CD14-positive monocyte (primary cell): ENCODE data around the gene PRKACB. TPM values are rescaled to one million over a fixed set of nuclear protein-coding genes. Genes with fewer than 3 reads are reported as not detected.

ENCODE experiments used
- DNase-seq, 3 donors: peaks; one replicate each; pipeline ENCODE4 v3.0.0-alpha.2; 2011 to 2022
- H2AFZ ChIP-seq: 2 replicates; pipeline ENCODE4 v1.6.0; 2012; ENCODE audit warnings: mild to moderate bottlenecking, low read depth, low read length, inconsistent platforms; ENCODE audit not compliant: insufficient read depth, poor library complexity, severe bottlenecking
- H3K27ac ChIP-seq, 2 donors: 1 replicate in 1 of 2; 2 replicates in 1 of 2; pipeline ENCODE4 v1.5.1; 2012 to 2013; ENCODE audit warnings: low read length in 2 of 2, control low read depth in 1 of 2, inconsistent platforms in 1 of 2, low read depth in 1 of 2, mild to moderate bottlenecking in 1 of 2
- H3K27me3 ChIP-seq, 2 donors: one replicate each; pipeline versions ENCODE4 v1.6.0 to v1.6.1; 2011 to 2013; ENCODE audit warnings: low read length in 2 of 2; ENCODE audit not compliant: control insufficient read depth in 2 of 2, insufficient read depth in 2 of 2
- H3K36me3 ChIP-seq, 2 donors: replicated peaks in 1 of 2; 1 replicate in 1 of 2; 2 replicates in 1 of 2; pipeline versions ENCODE4 v1.5.1 to v1.6.1; 2012 to 2013; ENCODE audit warnings: low read length in 2 of 2, control low read depth in 1 of 2, inconsistent platforms in 1 of 2, mild to moderate bottlenecking in 1 of 2; ENCODE audit not compliant: insufficient read depth in 2 of 2, control insufficient read depth in 1 of 2
- H3K4me1 ChIP-seq, 2 donors: 1 replicate in 1 of 2; 2 replicates in 1 of 2; pipeline versions ENCODE4 v1.5.1 to v1.6.1; 2012 to 2013; ENCODE audit warnings: low read length in 2 of 2, control low read depth in 1 of 2, inconsistent platforms in 1 of 2, mild to moderate bottlenecking in 1 of 2, moderate library complexity in 1 of 2; ENCODE audit not compliant: insufficient read depth in 2 of 2, control insufficient read depth in 1 of 2
- H3K4me2 ChIP-seq: replicated peaks from 2 replicates; pipeline ENCODE3; 2012; ENCODE audit warnings: low read length, moderate library complexity, mild to moderate bottlenecking; ENCODE audit not compliant: poor library complexity, severe bottlenecking; ENCODE audit errors: extremely low read depth
- H3K4me3 ChIP-seq, 3 experiments: fragments of 200-600 bp in 1 of 3; sonication (generic) in 1 of 3; replicated peaks in 1 of 3; 1 replicate in 2 of 3; 2 replicates in 1 of 3; pipeline ENCODE4 v1.5.1; 2011 to 2013; ENCODE audit warnings: low read length in 3 of 3, mild to moderate bottlenecking in 3 of 3, control low read depth in 2 of 3, low read depth in 2 of 3, inconsistent platforms in 1 of 3, moderate library complexity in 1 of 3
- H3K79me2 ChIP-seq: 2 replicates; pipeline ENCODE4 v1.6.0; 2012; ENCODE audit warnings: mild to moderate bottlenecking, control low read depth, inconsistent platforms, low read length, moderate library complexity; ENCODE audit not compliant: insufficient read depth
- H3K9ac ChIP-seq: 2 replicates; pipeline ENCODE4 v1.6.0; 2017; ENCODE audit warnings: low read length, mild to moderate bottlenecking; ENCODE audit not compliant: insufficient read depth, poor library complexity, severe bottlenecking
- H3K9me3 ChIP-seq, 2 donors: replicated peaks in 1 of 2; 1 replicate in 1 of 2; 2 replicates in 1 of 2; pipeline versions ENCODE4 v1.5.1 to v1.6.1; 2012 to 2013; ENCODE audit warnings: low read length in 2 of 2, control low read depth in 1 of 2; ENCODE audit not compliant: control insufficient read depth in 1 of 2, insufficient read depth in 1 of 2
- H4K20me1 ChIP-seq: 2 replicates; pipeline ENCODE4 v1.6.0; 2012; ENCODE audit warnings: mild to moderate bottlenecking, low read length, control low read depth, moderate library complexity; ENCODE audit not compliant: insufficient read depth
- H3K27ac Mint-ChIP-seq, 7 donors: one replicate each; pipeline ENCODE4 v1.8.0; 2020; ENCODE audit warnings: mild to moderate bottlenecking in 7 of 7, mixed read lengths in 7 of 7, moderate library complexity in 6 of 7, inconsistent platforms in 2 of 7
- H3K27me3 Mint-ChIP-seq, 3 donors: one replicate each; pipeline ENCODE4 v1.8.0; 2021 to 2022; ENCODE audit warnings: low read depth in 3 of 3, mild to moderate bottlenecking in 3 of 3, mixed read lengths in 3 of 3, moderate library complexity in 3 of 3, inconsistent platforms in 1 of 3
- H3K36me3 Mint-ChIP-seq, 2 donors: one replicate each; pipeline ENCODE4 v1.8.0; 2020; ENCODE audit warnings: mixed read lengths in 2 of 2, inconsistent platforms in 1 of 2, mild to moderate bottlenecking in 1 of 2
- H3K4me1 Mint-ChIP-seq: one replicate; pipeline ENCODE4 v1.8.0; 2020; ENCODE audit warnings: mild to moderate bottlenecking, mixed read lengths
- H3K4me3 Mint-ChIP-seq, 2 donors: one replicate each; pipeline ENCODE4 v1.8.0; 2020; ENCODE audit warnings: mild to moderate bottlenecking in 2 of 2, mixed read lengths in 2 of 2, moderate library complexity in 1 of 2
- H3K9me3 Mint-ChIP-seq, 7 donors: one replicate each; pipeline ENCODE4 v1.8.0; 2020 to 2022; ENCODE audit warnings: mixed read lengths in 7 of 7, mild to moderate bottlenecking in 6 of 7, moderate library complexity in 6 of 7, inconsistent platforms in 2 of 7
- WGBS: methylation state at CpG from one replicate; pipeline ENCODE4 v1.1.5; 2013; ENCODE audit warnings: missing lambda C conversion rate; ENCODE audit not compliant: insufficient coverage; 5-methylcytosine and 5-hydroxymethylcytosine counted together
- intact Hi-C, 2 donors: fragments of 100-400 bp; cut with micrococcal nuclease; formaldehyde crosslinking; loops; one replicate each; pipeline versions ENCODE4 v1.15.0 to v1.15.1; 2023
- polyA plus RNA-seq, 3 donors: library from polyadenylated mRNA; depleted of rRNA in 1 of 3; unstranded in 2 of 3; stranded (reverse) in 1 of 3; fragments of 300-500 nt in 2 of 3; fragments of >200 nt in 1 of 3; fragmentation: Illumina TruSeq in 2 of 3; gene quantifications; 1 replicate in 2 of 3; 2 replicates in 1 of 3; pipeline ENCODE4 v1.2.3, GENCODE V29; 2012 to 2021
- TF ChIP-seq, protein P1 (sequence below): fragments of 200-600 bp; IDR thresholded peaks from one replicate; pipeline ENCODE4 v1.8.0; 2022; ENCODE audit warnings: antibody characterized with exemption, mild to moderate bottlenecking

PRKACB gene
- polyA plus RNA-seq, 3 donors = 2.5 to 14.5 (median 13.8) TPM

GRCh38 chr1:84254703-84255238 is 110.7 kb downstream of the PRKACB start:
- Histone ChIP-seq H3K4me3 (no peak overlapping the region), H3K36me3 (no peaks in the 10 kb centered on the region), H3K9me3 (peaks cover 0 to 4% of the 10 kb centered on the region in 2 donors), H3K27me3 (no peaks in the 10 kb centered on the region), H3K4me1 (no peaks in the 10 kb centered on the region), H4K20me1 (no peaks in the 10 kb centered on the region), H2AFZ (no peak overlapping the region), H3K4me2 (no peak overlapping the region), H3K79me2 (no peaks in the 10 kb centered on the region), H3K9ac (no peak overlapping the region), H3K27ac (no peak overlapping the region)
- no peaks in the 10 kb centered on the region for H3K36me3 Mint-ChIP-seq
- DNase-seq = no peak
- TF ChIP-seq, protein P1, sequence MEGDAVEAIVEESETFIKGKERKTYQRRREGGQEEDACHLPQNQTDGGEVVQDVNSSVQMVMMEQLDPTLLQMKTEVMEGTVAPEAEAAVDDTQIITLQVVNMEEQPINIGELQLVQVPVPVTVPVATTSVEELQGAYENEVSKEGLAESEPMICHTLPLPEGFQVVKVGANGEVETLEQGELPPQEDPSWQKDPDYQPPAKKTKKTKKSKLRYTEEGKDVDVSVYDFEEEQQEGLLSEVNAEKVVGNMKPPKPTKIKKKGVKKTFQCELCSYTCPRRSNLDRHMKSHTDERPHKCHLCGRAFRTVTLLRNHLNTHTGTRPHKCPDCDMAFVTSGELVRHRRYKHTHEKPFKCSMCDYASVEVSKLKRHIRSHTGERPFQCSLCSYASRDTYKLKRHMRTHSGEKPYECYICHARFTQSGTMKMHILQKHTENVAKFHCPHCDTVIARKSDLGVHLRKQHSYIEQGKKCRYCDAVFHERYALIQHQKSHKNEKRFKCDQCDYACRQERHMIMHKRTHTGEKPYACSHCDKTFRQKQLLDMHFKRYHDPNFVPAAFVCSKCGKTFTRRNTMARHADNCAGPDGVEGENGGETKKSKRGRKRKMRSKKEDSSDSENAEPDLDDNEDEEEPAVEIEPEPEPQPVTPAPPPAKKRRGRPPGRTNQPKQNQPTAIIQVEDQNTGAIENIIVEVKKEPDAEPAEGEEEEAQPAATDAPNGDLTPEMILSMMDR = no peak
- intact Hi-C loops = no loop called here
- H3K9me3 Mint-ChIP-seq = peaks cover 1 to 9% (median 4%) of the 10 kb centered on the region in 7 donors
- WGBS = 83% methylated on average over 1 of the region's 2 CpGs
- peaks cover 0 to 5% (median 0%) of the 10 kb centered on the region in 3 donors for H3K27me3 Mint-ChIP-seq
- no peak overlapping the region for H3K27ac Mint-ChIP-seq
- peaks cover 2% of the 10 kb centered on the region for H3K4me1 Mint-ChIP-seq
- H3K4me3 Mint-ChIP-seq = no peak overlapping the region

GRCh38 chr1:84255582-84255981 is 111.5 kb downstream of the PRKACB start:
- H3K36me3 Mint-ChIP-seq = no peaks in the 10 kb centered on the region
- TF ChIP-seq, protein P1 = no peak
- Histone ChIP-seq H3K4me1 (no peaks in the 10 kb centered on the region), H3K4me3 (no peak overlapping the region), H2AFZ (no peak overlapping the region), H3K4me2 (no peak overlapping the region), H3K27ac (no peak overlapping the region), H3K9me3 (peaks cover 0 to 3% of the 10 kb centered on the region in 2 donors), H3K9ac (no peak overlapping the region), H3K27me3 (no peaks in the 10 kb centered on the region), H4K20me1 (no peaks in the 10 kb centered on the region), H3K79me2 (no peaks in the 10 kb centered on the region), H3K36me3 (no peaks in the 10 kb centered on the region)
- no peak overlapping the region for H3K27ac Mint-ChIP-seq
- intact Hi-C loops = no loop called here
- no peak for DNase-seq
- no peak overlapping the region for H3K4me3 Mint-ChIP-seq
- H3K4me1 Mint-ChIP-seq = peaks cover 2% of the 10 kb centered on the region
- peaks cover 0 to 6% (median 2%) of the 10 kb centered on the region in 7 donors for H3K9me3 Mint-ChIP-seq
- H3K27me3 Mint-ChIP-seq = peaks cover 0 to 5% (median 0%) of the 10 kb centered on the region in 3 donors
